Naive thymus-derived CD4-positive, alpha-beta T cell (primary cell): Measurements from ENCODE around the gene CCL11. TPM values are rescaled to one million over a fixed set of nuclear protein-coding genes. Genes with fewer than 3 reads are reported as not detected.

Source experiments
- ATAC-seq: fragments of 150-1000 bp; cut with Tn5 transposase; 2 replicates; pipeline ENCODE4 v1.10.0; 2021; ENCODE audit warnings: mild to moderate bottlenecking, moderate library complexity
- CTCF ChIA-PET: fragments of 350-600 bp; sonication (Branson Sonifier 250); formaldehyde crosslinking; loops from one replicate; lab custom pipeline; 2021; ENCODE audit warnings: antibody characterized with exemption; lab: Charles Lee
- POLR2A ChIA-PET: fragments of 350-600 bp; sonication (Branson Sonifier 250); formaldehyde crosslinking; loops from one replicate; lab custom pipeline; 2021; ENCODE audit warnings: antibody characterized with exemption, inconsistent platforms; lab: Charles Lee
- DNase-seq, 9 donors: peaks; one replicate each; pipeline versions ENCODE4 v3.0.0 to v3.0.0-alpha.2; 2020 to 2022; ENCODE audit warnings: mixed read lengths in 1 of 9
- H3K27ac ChIP-seq: one replicate; pipeline ENCODE4 v1.7.0; 2013; ENCODE audit warnings: mild to moderate bottlenecking, low read depth, low read length, moderate library complexity
- H3K27me3 ChIP-seq, 2 donors: one replicate each; pipeline ENCODE4 v1.7.0; 2013; ENCODE audit warnings: low read length in 2 of 2, mild to moderate bottlenecking in 2 of 2, moderate library complexity in 2 of 2; ENCODE audit not compliant: control insufficient read depth in 2 of 2, insufficient read depth in 2 of 2
- H3K36me3 ChIP-seq, 3 experiments: 1 replicate in 2 of 3; 2 replicates in 1 of 3; pipeline ENCODE4 v1.7.0; 2013; ENCODE audit warnings: low read length in 3 of 3, mild to moderate bottlenecking in 3 of 3, moderate library complexity in 1 of 3; ENCODE audit not compliant: insufficient read depth in 3 of 3, control insufficient read depth in 2 of 3
- H3K4me1 ChIP-seq, 2 donors: one replicate each; pipeline ENCODE4 v1.7.0; 2013; ENCODE audit warnings: low read length in 2 of 2, mild to moderate bottlenecking in 2 of 2, moderate library complexity in 1 of 2; ENCODE audit not compliant: control insufficient read depth in 2 of 2, insufficient read depth in 2 of 2
- H3K4me3 ChIP-seq: 2 replicates; pipeline ENCODE4 v1.7.0; 2013; ENCODE audit warnings: mild to moderate bottlenecking, low read length
- H3K9me3 ChIP-seq, 3 experiments: 1 replicate in 2 of 3; 2 replicates in 1 of 3; pipeline ENCODE4 v1.7.0; 2013; ENCODE audit warnings: low read length in 3 of 3; ENCODE audit not compliant: control insufficient read depth in 2 of 3
- H3K27ac Mint-ChIP-seq, 9 donors: one replicate each; pipeline ENCODE4 v1.8.0; 2020 to 2022; ENCODE audit warnings: mixed read lengths in 9 of 9, mild to moderate bottlenecking in 8 of 9, moderate library complexity in 5 of 9, inconsistent platforms in 2 of 9
- H3K27me3 Mint-ChIP-seq, 5 donors: one replicate each; pipeline ENCODE4 v1.8.0; 2021 to 2022; ENCODE audit warnings: mixed read lengths in 5 of 5, mild to moderate bottlenecking in 1 of 5
- H3K36me3 Mint-ChIP-seq, 5 donors: one replicate each; pipeline ENCODE4 v1.8.0; 2020 to 2022; ENCODE audit warnings: mixed read lengths in 5 of 5, mild to moderate bottlenecking in 3 of 5, inconsistent platforms in 1 of 5
- H3K4me1 Mint-ChIP-seq, 7 donors: one replicate each; pipeline ENCODE4 v1.8.0; 2020 to 2022; ENCODE audit warnings: mixed read lengths in 7 of 7, mild to moderate bottlenecking in 3 of 7, inconsistent platforms in 1 of 7
- H3K4me3 Mint-ChIP-seq, 10 donors: one replicate each; pipeline ENCODE4 v1.8.0; 2020 to 2022; ENCODE audit warnings: mild to moderate bottlenecking in 10 of 10, mixed read lengths in 10 of 10, moderate library complexity in 6 of 10, inconsistent platforms in 2 of 10
- H3K9me3 Mint-ChIP-seq, 11 donors: one replicate each; pipeline ENCODE4 v1.8.0; 2020 to 2022; ENCODE audit warnings: mixed read lengths in 11 of 11, mild to moderate bottlenecking in 4 of 11, inconsistent platforms in 1 of 11, moderate library complexity in 1 of 11
- intact Hi-C, 2 donors: fragments of 100-400 bp; cut with micrococcal nuclease; formaldehyde crosslinking; loops; one replicate each; pipeline ENCODE4 v1.15.1; 2023
- polyA plus RNA-seq, 2 donors: library from polyadenylated mRNA; unstranded; fragments of 300-500 nt; fragmentation: Illumina TruSeq; gene quantifications; one replicate each; pipeline ENCODE4 v1.2.3, GENCODE V29; 2021
- total RNA-seq, 6 experiments: library from RNA in 5 of 6; stranded (reverse) in 5 of 6; gene quantifications; 1 replicate in 5 of 6; 2 replicates in 1 of 6; pipeline ENCODE4 v1.2.3 and lab custom pipeline; 2021 to 2026

The CCL11 gene
- total and polyA plus RNA-seq, 7 experiments from 2014 or later: not detected

GRCh38 chr17:34291721-34292348 lies 6.3 kb downstream of the CCL11 start:
- ATAC-seq: peak; percentile 10
- CTCF ChIA-PET: no interaction called here
- peaks cover 0 to 4% (median 0%) of the 10 kb centered on the region in 11 donors for H3K9me3 Mint-ChIP-seq

DNA sequence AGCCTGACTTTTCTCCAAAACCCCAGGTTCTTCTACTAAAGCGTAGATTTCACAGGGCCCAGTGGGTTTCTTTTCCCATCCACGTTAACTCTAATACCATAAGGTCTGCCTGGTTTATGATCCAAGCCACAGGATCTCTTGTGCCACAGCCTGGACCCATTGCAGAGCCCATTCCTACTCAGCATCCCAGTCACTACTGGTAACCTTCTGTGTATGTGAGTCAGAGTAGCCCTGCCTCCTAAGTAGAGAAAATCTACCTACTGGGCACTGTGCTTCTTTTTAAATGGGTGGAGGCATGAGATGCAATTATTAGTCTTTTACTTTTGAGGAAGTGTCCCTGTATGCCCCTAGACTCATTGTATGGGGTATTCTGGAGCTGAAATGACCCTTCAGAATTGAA lies 13.5 kb downstream of the CCL11 start:
- intact Hi-C loops: no loop called here
- DNase-seq (no peak), ATAC-seq (no peak)
- Histone ChIP-seq H3K27ac (no peak overlapping the region), H3K4me1 (no peaks in the 10 kb centered on the region), H3K4me3 (no peak overlapping the region), H3K36me3 (no peaks in the 10 kb centered on the region), H3K9me3 (no peaks in the 10 kb centered on the region), H3K27me3 (peaks cover 0 to 3% of the 10 kb centered on the region in 2 donors)
- CTCF ChIA-PET: no interaction called here
- Mint-ChIP-seq H3K27me3 (peaks cover 9 to 26% (median 24%) of the 10 kb centered on the region in 5 donors), H3K27ac (no peak overlapping the region), H3K4me3 (no peak overlapping the region), H3K9me3 (peaks cover 0 to 6% (median 3%) of the 10 kb centered on the region in 11 donors), H3K36me3 (no peaks in the 10 kb centered on the region), H3K4me1 (peaks cover 0 to 29% (median 0%) of the 10 kb centered on the region in 7 donors)
- POLR2A ChIA-PET: no interaction called here

More at GRCh38 chr17:34291721-34292348, 6.3 kb downstream of the CCL11 start:
- H3K4me1 ChIP-seq: no peaks in the 10 kb centered on the region
- no peak overlapping the region for H3K27ac ChIP-seq
- POLR2A ChIA-PET: no interaction called here
- intact Hi-C loops: no loop called here
- Mint-ChIP-seq H3K36me3 (no peaks in the 10 kb centered on the region), H3K4me3 (no peak overlapping the region), H3K27me3 (peaks cover 7 to 21% (median 16%) of the 10 kb centered on the region in 5 donors), H3K4me1 (no peaks in the 10 kb centered on the region), H3K27ac (no peak overlapping the region)
- no peaks in the 10 kb centered on the region for H3K27me3 ChIP-seq
- no peaks in the 10 kb centered on the region for H3K36me3 ChIP-seq
- H3K9me3 ChIP-seq: no peaks in the 10 kb centered on the region
- no peak overlapping the region for H3K4me3 ChIP-seq
- no peak for DNase-seq

GRCh38 chr17:34299956-34300577 lies 14.5 kb downstream of the CCL11 start:
- Histone ChIP-seq H3K27me3 (peaks cover 0 to 3% of the 10 kb centered on the region in 2 donors), H3K4me1 (no peaks in the 10 kb centered on the region), H3K27ac (no peak overlapping the region), H3K4me3 (no peak overlapping the region), H3K9me3 (no peaks in the 10 kb centered on the region), H3K36me3 (no peaks in the 10 kb centered on the region)
- intact Hi-C loops: no loop called here
- no peaks in the 10 kb centered on the region for H3K36me3 Mint-ChIP-seq
- ATAC-seq (no peak), DNase-seq (no peak)
- H3K4me3 Mint-ChIP-seq: no peak overlapping the region
- ChIA-PET POLR2A (no interaction called here), CTCF (no interaction called here)
- H3K9me3 Mint-ChIP-seq: peaks cover 0 to 6% (median 3%) of the 10 kb centered on the region in 11 donors
- H3K27me3 Mint-ChIP-seq: peaks cover 9 to 26% (median 24%) of the 10 kb centered on the region in 5 donors
- H3K27ac Mint-ChIP-seq: no peak overlapping the region
- peaks cover 0 to 35% (median 0%) of the 10 kb centered on the region in 7 donors for H3K4me1 Mint-ChIP-seq

DNA sequence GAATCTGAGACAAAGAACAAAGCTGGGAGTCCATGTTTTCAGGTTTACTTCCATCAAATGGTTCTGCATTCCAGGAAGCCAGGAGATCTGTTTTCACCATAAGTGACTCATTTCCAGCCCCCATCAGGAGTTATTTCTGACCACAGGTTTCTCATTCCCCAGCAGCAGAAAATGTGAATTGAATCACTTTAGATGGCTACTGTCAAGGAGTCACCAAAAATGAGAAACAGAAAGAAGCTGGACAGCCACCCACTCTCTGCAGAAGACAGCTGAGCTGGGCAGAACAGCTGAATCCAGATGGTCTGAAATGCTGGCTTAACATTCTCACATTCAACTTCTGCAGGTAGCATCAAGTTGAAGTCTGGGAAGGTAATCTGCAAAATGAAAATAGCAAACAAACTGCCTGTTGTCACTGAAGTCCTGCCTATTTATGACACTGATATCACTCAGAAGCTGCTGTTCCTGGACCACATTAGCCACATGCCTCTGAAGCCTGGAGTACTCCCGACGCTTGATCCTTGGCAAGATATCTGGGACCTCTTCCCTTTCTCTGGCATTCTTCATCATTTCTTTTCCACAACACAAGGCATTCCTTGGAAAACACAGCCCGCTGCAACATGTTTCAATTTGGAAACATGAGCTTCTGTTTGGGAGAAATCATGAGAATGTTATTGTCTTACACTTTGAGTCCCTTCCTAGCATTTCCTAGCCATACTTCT lies 15.3 kb downstream of the CCL11 start:
- H3K27ac ChIP-seq: no peak overlapping the region
- no peak for DNase-seq
- peaks cover 0 to 3% of the 10 kb centered on the region in 2 donors for H3K27me3 ChIP-seq
- no peak for ATAC-seq
- POLR2A ChIA-PET: no interaction called here
- H3K4me1 Mint-ChIP-seq: peaks cover 0 to 37% (median 0%) of the 10 kb centered on the region in 7 donors
- CTCF ChIA-PET: no interaction called here
- H3K27ac Mint-ChIP-seq: no peak overlapping the region
- no peaks in the 10 kb centered on the region for H3K9me3 ChIP-seq
- no peaks in the 10 kb centered on the region for H3K36me3 ChIP-seq
- peaks cover 9 to 26% (median 24%) of the 10 kb centered on the region in 5 donors for H3K27me3 Mint-ChIP-seq
- no peak overlapping the region for H3K4me3 ChIP-seq
- peaks cover 0 to 5% (median 3%) of the 10 kb centered on the region in 11 donors for H3K9me3 Mint-ChIP-seq
- H3K36me3 Mint-ChIP-seq: no peaks in the 10 kb centered on the region
- no peaks in the 10 kb centered on the region for H3K4me1 ChIP-seq
- intact Hi-C loops: no loop called here
- no peak overlapping the region for H3K4me3 Mint-ChIP-seq

DNA sequence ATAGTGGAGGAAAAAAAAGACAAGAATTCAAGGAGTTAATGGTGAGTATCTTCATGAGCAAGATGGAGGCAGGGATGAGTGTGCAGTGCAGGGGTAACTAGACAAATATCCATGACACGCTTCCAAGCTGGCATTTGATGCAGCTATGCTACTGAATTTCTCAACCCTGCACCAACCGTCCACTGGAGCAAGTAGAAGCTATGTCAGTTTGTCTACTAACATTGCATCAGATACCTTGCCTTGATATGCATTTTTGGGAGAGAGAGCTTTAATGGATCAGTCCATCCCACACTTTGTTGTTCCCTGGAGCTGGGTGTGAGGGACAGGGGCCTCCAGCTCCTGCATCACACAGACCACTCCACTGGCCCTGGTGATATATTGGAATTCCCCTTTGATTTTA lies 16.4 kb downstream of the CCL11 start:
- Histone ChIP-seq H3K27me3 (peaks cover 0 to 3% of the 10 kb centered on the region in 2 donors), H3K9me3 (no peaks in the 10 kb centered on the region), H3K4me1 (no peaks in the 10 kb centered on the region), H3K27ac (no peak overlapping the region), H3K36me3 (no peaks in the 10 kb centered on the region), H3K4me3 (no peak overlapping the region)
- no peak overlapping the region for H3K4me3 Mint-ChIP-seq
- DNase-seq (no peak), ATAC-seq (no peak)
- intact Hi-C loops: no loop called here
- H3K27me3 Mint-ChIP-seq: peaks cover 9 to 30% (median 27%) of the 10 kb centered on the region in 5 donors
- no peaks in the 10 kb centered on the region for H3K36me3 Mint-ChIP-seq
- peak overlapping the region in 1 of 9 donors; percentile 13 for H3K27ac Mint-ChIP-seq
- H3K4me1 Mint-ChIP-seq: peaks cover 0 to 44% (median 0%) of the 10 kb centered on the region in 7 donors
- peaks cover 0 to 5% (median 3%) of the 10 kb centered on the region in 11 donors for H3K9me3 Mint-ChIP-seq
- ChIA-PET CTCF (no interaction called here), POLR2A (no interaction called here)

GRCh38 chr17:34302636-34303035 lies 17.1 kb downstream of the CCL11 start:
- Histone ChIP-seq H3K4me1 (no peaks in the 10 kb centered on the region), H3K4me3 (no peak overlapping the region), H3K36me3 (no peaks in the 10 kb centered on the region), H3K27me3 (peaks cover 0 to 3% of the 10 kb centered on the region in 2 donors), H3K27ac (no peak overlapping the region), H3K9me3 (no peaks in the 10 kb centered on the region)
- Mint-ChIP-seq H3K9me3 (peaks cover 0 to 5% (median 3%) of the 10 kb centered on the region in 11 donors), H3K27ac (no peak overlapping the region), H3K27me3 (peaks cover 9 to 37% (median 27%) of the 10 kb centered on the region in 5 donors), H3K36me3 (no peaks in the 10 kb centered on the region), H3K4me1 (peaks cover 0 to 50% (median 0%) of the 10 kb centered on the region in 7 donors), H3K4me3 (no peak overlapping the region)
- ATAC-seq (no peak), DNase-seq (no peak)
- ChIA-PET POLR2A (no interaction called here), CTCF (no interaction called here)
- intact Hi-C loops: no loop called here
